H1 (cell line): Measurements from ENCODE around the gene EXOSC10. TPM values are rescaled to one million over a fixed set of nuclear protein-coding genes. Genes with fewer than 3 reads are reported as not detected.

Experiments used
- CTCF ChIA-PET: fragments of 300-600 bp; sonication (Branson Sonifier 250); formaldehyde crosslinking; loops from one replicate; lab custom pipeline; 2021; ENCODE audit not compliant: partially characterized antibody; lab: Charles Lee
- POLR2A ChIA-PET: fragments of 300-600 bp; sonication (Branson Sonifier 250); formaldehyde crosslinking; loops from one replicate; lab custom pipeline; 2021; ENCODE audit warnings: inconsistent platforms; ENCODE audit not compliant: partially characterized antibody; lab: Charles Lee
- DNase-seq, 2 experiments: peaks; one replicate each; pipeline versions ENCODE4 v3.0.0 to v3.0.0-alpha.2; 2010 to 2022; ENCODE audit warnings: low spot score in 2 of 2, low read depth in 1 of 2, mixed read lengths in 1 of 2
- FAIRE-seq: peaks from 2 replicates; lab custom pipeline; 2011; peaks lifted over from hg19 to GRCh38; lab: Jason Lieb, UNC
- H2AFZ ChIP-seq: 2 replicates; pipeline ENCODE4 v1.8.1; 2012; ENCODE audit warnings: low read length, inconsistent platforms
- H2AK5ac ChIP-seq: 2 replicates; pipeline ENCODE4 v1.6.1; 2013; ENCODE audit warnings: low read depth, low read length
- H2BK120ac ChIP-seq: replicated peaks from 2 replicates; pipeline ENCODE3; 2013; ENCODE audit warnings: low read depth, low read length, inconsistent platforms
- H2BK12ac ChIP-seq: 2 replicates; pipeline ENCODE4 v1.6.1; 2013; ENCODE audit warnings: low read depth, low read length
- H2BK15ac ChIP-seq: 2 replicates; pipeline ENCODE4 v1.6.1; 2013; ENCODE audit warnings: low read length
- H2BK20ac ChIP-seq: 2 replicates; pipeline ENCODE4 v1.6.1; 2013; ENCODE audit warnings: low read length
- H2BK5ac ChIP-seq: 2 replicates; pipeline ENCODE4 v1.6.1; 2013; ENCODE audit warnings: low read depth, low read length
- H3K14ac ChIP-seq: 2 replicates; pipeline ENCODE4 v1.6.1; 2013; ENCODE audit warnings: inconsistent platforms; ENCODE audit not compliant: insufficient read length
- H3K18ac ChIP-seq: 2 replicates; pipeline ENCODE4 v1.6.1; 2013; ENCODE audit warnings: low read length; ENCODE audit errors: extremely low read depth
- H3K23ac ChIP-seq: 2 replicates; pipeline ENCODE4 v1.6.1; 2013; ENCODE audit warnings: inconsistent platforms; ENCODE audit not compliant: insufficient read length
- H3K23me2 ChIP-seq: 2 replicates; pipeline ENCODE4 v1.6.1; 2013; ENCODE audit warnings: low read depth, low read length
- H3K27ac ChIP-seq: 2 replicates; pipeline ENCODE4 v1.6.1; 2011; ENCODE audit warnings: low read depth, low read length, inconsistent platforms
- H3K27me3 ChIP-seq, 4 experiments: replicated peaks in 1 of 4; 1 replicate in 1 of 4; 2 replicates in 3 of 4; pipeline versions ENCODE4 v1.6.1 to v1.8.1; 2011 to 2013; ENCODE audit warnings: low read length in 3 of 4, mild to moderate bottlenecking in 3 of 4, inconsistent platforms in 2 of 4, mixed read lengths in 2 of 4, moderate library complexity in 1 of 4; ENCODE audit not compliant: control insufficient read depth in 3 of 4, insufficient read depth in 3 of 4; ENCODE audit errors: extremely low read depth in 1 of 4
- H3K36me3 ChIP-seq, 4 experiments: 2 replicates each; pipeline versions ENCODE4 v1.6.1 to v1.8.1; 2011 to 2013; ENCODE audit warnings: mild to moderate bottlenecking in 4 of 4, low read length in 3 of 4, moderate library complexity in 2 of 4, control low read depth in 1 of 4, inconsistent platforms in 1 of 4; ENCODE audit not compliant: insufficient read depth in 4 of 4, control insufficient read depth in 2 of 4
- H3K4ac ChIP-seq: replicated peaks from 2 replicates; pipeline ENCODE3; 2013; ENCODE audit warnings: low read length, low read depth, mixed read lengths, inconsistent platforms; ENCODE audit not compliant: insufficient read length
- H3K4me1 ChIP-seq, 4 experiments: replicated peaks in 1 of 4; 1 replicate in 1 of 4; 2 replicates in 3 of 4; pipeline versions ENCODE4 v1.6.1 to v1.8.1; 2011 to 2013; ENCODE audit warnings: low read length in 3 of 4, inconsistent platforms in 2 of 4, mixed read lengths in 1 of 4; ENCODE audit not compliant: insufficient read depth in 4 of 4, control insufficient read depth in 3 of 4
- H3K4me2 ChIP-seq, 2 experiments: 2 replicates each; pipeline versions ENCODE4 v1.6.1 to v1.8.1; 2011 to 2013; ENCODE audit warnings: low read depth in 2 of 2, low read length in 2 of 2, control low read depth in 1 of 2, inconsistent platforms in 1 of 2, mild to moderate bottlenecking in 1 of 2; ENCODE audit not compliant: insufficient read depth in 1 of 2
- H3K4me3 ChIP-seq, 4 experiments: fragments of 200-600, 300-600 bp in 1 of 4; sonication (generic), shearing (Covaris generic), sonication (Bioruptor Twin) in 1 of 4; 2 replicates each; pipeline versions ENCODE4 v1.5.1 to v1.8.1; 2011 to 2016; ENCODE audit warnings: low read length in 4 of 4, low read depth in 3 of 4, control low read depth in 2 of 4, inconsistent platforms in 2 of 4, mild to moderate bottlenecking in 2 of 4, mixed read lengths in 1 of 4, moderate library complexity in 1 of 4; ENCODE audit not compliant: insufficient read depth in 2 of 4; ENCODE audit errors: extremely low read depth in 1 of 4
- H3K56ac ChIP-seq: replicated peaks from 2 replicates; pipeline ENCODE3; 2013; ENCODE audit warnings: low read depth, mild to moderate bottlenecking, mixed read lengths, low read length, inconsistent platforms; ENCODE audit not compliant: insufficient read length
- H3K79me1 ChIP-seq: 2 replicates; pipeline ENCODE4 v1.6.1; 2013; ENCODE audit warnings: low read depth, low read length, control low read depth
- H3K79me2 ChIP-seq, 2 experiments: 2 replicates each; pipeline versions ENCODE4 v1.6.1 to v1.8.1; 2012 to 2013; ENCODE audit warnings: low read length in 2 of 2, mild to moderate bottlenecking in 2 of 2, inconsistent platforms in 1 of 2; ENCODE audit not compliant: insufficient read depth in 2 of 2, control insufficient read depth in 1 of 2
- H3K9ac ChIP-seq, 4 experiments: replicated peaks in 1 of 4; 1 replicate in 1 of 4; 2 replicates in 3 of 4; pipeline versions ENCODE4 v1.6.1 to v1.8.1; 2011 to 2013; ENCODE audit warnings: low read depth in 3 of 4, low read length in 3 of 4, control low read depth in 2 of 4, mild to moderate bottlenecking in 2 of 4, moderate library complexity in 2 of 4, inconsistent platforms in 1 of 4; ENCODE audit errors: extremely low read depth in 1 of 4
- H3K9me3 ChIP-seq, 2 experiments: 2 replicates each; pipeline versions ENCODE4 v1.6.1 to v1.8.1; 2012 to 2013; ENCODE audit warnings: mild to moderate bottlenecking in 2 of 2, moderate library complexity in 2 of 2, control low read depth in 1 of 2, inconsistent platforms in 1 of 2, low read depth in 1 of 2, low read length in 1 of 2, mixed read lengths in 1 of 2; ENCODE audit not compliant: insufficient read depth in 2 of 2
- H4K20me1 ChIP-seq, 2 experiments: replicated peaks in 1 of 2; 2 replicates each; pipeline versions ENCODE3 to v1.8.1; 2011 to 2013; ENCODE audit warnings: inconsistent platforms in 2 of 2, low read length in 2 of 2, mild to moderate bottlenecking in 1 of 2; ENCODE audit not compliant: insufficient read depth in 2 of 2, control insufficient read depth in 1 of 2
- H4K5ac ChIP-seq: 2 replicates; pipeline ENCODE4 v1.6.1; 2013; ENCODE audit warnings: low read length, low read depth, mixed read lengths, inconsistent platforms; ENCODE audit not compliant: insufficient read length
- H4K8ac ChIP-seq: 2 replicates; pipeline ENCODE4 v1.8.0; 2013; ENCODE audit warnings: mild to moderate bottlenecking, moderate library complexity, low read length, inconsistent platforms; ENCODE audit not compliant: insufficient read depth; ENCODE audit errors: extremely low read depth
- H4K91ac ChIP-seq: replicated peaks from 2 replicates; pipeline ENCODE3; 2013; ENCODE audit warnings: low read length, mixed read lengths, inconsistent platforms; ENCODE audit not compliant: insufficient read length
- ATF3 ChIP-seq: IDR thresholded peaks from 2 replicates; pipeline ENCODE4 v1.6.1; 2011; ENCODE audit warnings: low read depth, mild to moderate bottlenecking, low read length; ENCODE audit not compliant: insufficient read depth
- CBX5 ChIP-seq: fragments of 300-800, 300-1000 bp; sonication (generic); IDR thresholded peaks from 2 replicates; pipeline ENCODE4 v1.7.1; 2016; ENCODE audit warnings: antibody characterized with exemption, low read length, low read depth
- CBX8 ChIP-seq: fragments of 300-800, 300-1000 bp; sonication (generic); IDR thresholded peaks from 2 replicates; pipeline ENCODE4 v1.7.1; 2016; ENCODE audit warnings: low read depth, low read length, borderline replicate concordance
- HDAC2 ChIP-seq, 2 experiments: fragments of 300-600 bp in 1 of 2; sonication (generic) in 1 of 2; IDR thresholded peaks; 2 replicates each; pipeline ENCODE4 v1.6.1; 2011 to 2012; ENCODE audit warnings: low read depth in 2 of 2, low read length in 2 of 2, mild to moderate bottlenecking in 2 of 2, moderate library complexity in 2 of 2, borderline replicate concordance in 1 of 2, inconsistent platforms in 1 of 2
- KDM1A ChIP-seq: fragments of 200-600, 300-600 bp; sonication (generic); IDR thresholded peaks from 2 replicates; pipeline ENCODE4 v1.7.1; 2016; ENCODE audit warnings: mild to moderate bottlenecking, low read length, borderline replicate concordance
- KDM4A ChIP-seq: IDR thresholded peaks from one replicate; pipeline ENCODE4 v1.7.1; 2012; ENCODE audit warnings: low read depth, mild to moderate bottlenecking, moderate library complexity, low read length, inconsistent platforms; ENCODE audit not compliant: severe bottlenecking
- MAX ChIP-seq: IDR thresholded peaks from 2 replicates; pipeline ENCODE4 v1.6.1; 2012; ENCODE audit warnings: inconsistent platforms
- PHF8 ChIP-seq: fragments of 200-600 bp; sonication (generic); conservative IDR thresholded peaks from 2 replicates; pipeline ENCODE4 v1.7.1; 2012; ENCODE audit warnings: low read depth, mild to moderate bottlenecking, inconsistent platforms, low read length, moderate library complexity
- POU5F1 ChIP-seq: IDR thresholded peaks from 2 replicates; pipeline ENCODE4 v1.6.1; 2011; ENCODE audit warnings: low read depth, mild to moderate bottlenecking, low read length, moderate library complexity
- SIRT6 ChIP-seq: IDR thresholded peaks from one replicate; pipeline ENCODE4 v1.7.1; 2012; ENCODE audit warnings: low read length, inconsistent platforms
- SP4 ChIP-seq: IDR thresholded peaks from 2 replicates; pipeline ENCODE4 v1.6.1; 2012; ENCODE audit warnings: low read length, inconsistent platforms
- TAF1 ChIP-seq: IDR thresholded peaks from 2 replicates; pipeline ENCODE4 v1.6.1; 2011; ENCODE audit warnings: mild to moderate bottlenecking, low read depth, low read length
- TBP ChIP-seq: IDR thresholded peaks from 2 replicates; pipeline ENCODE4 v1.6.1; 2011; ENCODE audit warnings: low read depth, low read length, improper control_type of control experiment
- YY1 ChIP-seq: IDR thresholded peaks from 2 replicates; pipeline ENCODE4 v1.6.1; 2011; ENCODE audit warnings: low read depth, mild to moderate bottlenecking, low read length
- WGBS, 2 experiments: shearing (Covaris generic) in 1 of 2; methylation state at CpG; one replicate each; pipeline versions ENCODE4 v1.1.6 to v1.1.7; 2013 to 2015; ENCODE audit warnings: low lambda C conversion rate in 2 of 2, mixed read lengths in 2 of 2, inconsistent platforms in 1 of 2, low coverage in 1 of 2, missing lambda C conversion rate in 1 of 2; ENCODE audit not compliant: insufficient replicate concordance in 2 of 2, insufficient coverage in 1 of 2, insufficient read length in 1 of 2; ENCODE audit errors: extremely low coverage in 1 of 2, missing lambda C conversion rate in 1 of 2; 5-methylcytosine and 5-hydroxymethylcytosine counted together
- polyA plus RNA-seq, 7 experiments: library from polyadenylated mRNA; depleted of rRNA in 3 of 7; stranded (reverse) in 5 of 7; unstranded in 2 of 7; fragments of >200 nt in 5 of 7; fragments of 200-250 nt in 2 of 7; gene quantifications; 1 replicate in 5 of 7; 2 replicates in 1 of 7; 4 replicates in 1 of 7; pipeline versions ENCODE4 v1.2.1 to v1.2.3, GENCODE V29; 2011 to 2013; ENCODE audit warnings: missing spikeins in 2 of 7, mixed read lengths in 2 of 7
- total RNA-seq: library from RNA; stranded (reverse); fragmentation: NEBNext Ultra II Directional; extraction: Animal tissue kit (Norgen Biotek cat#: 25700); gene quantifications from 2 replicates; pipeline ENCODE4 v1.2.1, GENCODE V29; 2021

EXOSC10 gene
- total and polyA plus RNA-seq, 2 of the 8 experiments (the other 6 are each of a cell fraction or from before 2014, with no cell fraction given), result 57.9 to 86.1 TPM

DNA sequence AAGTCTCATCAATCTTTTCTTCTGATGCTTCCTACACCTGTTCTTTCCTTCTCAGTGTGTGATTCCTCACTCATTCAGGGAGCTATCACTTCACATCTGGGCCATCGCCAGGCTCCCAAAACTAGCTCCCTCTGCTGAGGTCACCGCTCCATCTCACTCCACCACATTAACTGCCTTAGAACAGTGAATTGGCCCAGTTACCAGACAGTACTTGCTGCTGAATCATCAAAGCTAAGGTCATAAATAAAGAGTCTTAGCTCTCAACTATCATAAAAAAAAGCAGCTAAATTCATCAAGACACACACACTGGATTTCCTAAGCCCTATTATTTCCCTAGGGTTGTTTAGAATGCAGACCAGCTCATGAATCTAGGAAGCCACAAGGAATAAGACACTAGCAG, 21.0 kb downstream of the EXOSC10 start:
- Histone ChIP-seq H4K20me1 (peaks cover 0 to 7% of the 10 kb centered on the region in 2 experiments), H4K8ac (no peak overlapping the region), H3K18ac (no peak overlapping the region), H3K56ac (no peak overlapping the region), H3K27me3 (no peaks in the 10 kb centered on the region), H3K14ac (no peak overlapping the region), H2BK20ac (no peak overlapping the region), H2AFZ (no peak overlapping the region), H3K4me2 (no peak overlapping the region), H3K4ac (no peak overlapping the region), H4K91ac (no peak overlapping the region), H3K4me1 (no peaks in the 10 kb centered on the region), H2BK120ac (no peak overlapping the region), H3K9ac (no peak overlapping the region), H2BK15ac (no peak overlapping the region), H3K4me3 (no peak overlapping the region), H3K79me2 (no peaks in the 10 kb centered on the region), H3K27ac (no peak overlapping the region), H2AK5ac (no peak overlapping the region), H3K23me2 (no peaks in the 10 kb centered on the region; the same call in 1 of the 2 replicates), H3K79me1 (no peaks in the 10 kb centered on the region), H3K36me3 (peaks cover 35 to 86% (median 75%) of the 10 kb centered on the region in 4 experiments), H3K9me3 (no peaks in the 10 kb centered on the region), H2BK5ac (no peak overlapping the region), H3K23ac (no peak overlapping the region), H2BK12ac (no peak overlapping the region), H4K5ac (no peak overlapping the region)
- FAIRE-seq (no peak), DNase-seq (no peak)
- ChIA-PET POLR2A (interaction anchor here (1.2 to 3.1 kb wide), 3 partner anchors 8 to 21 kb away, joined by 3 to 11 read pairs (median 4); partner anchors contain the start of gene EXOSC10), CTCF (interaction anchor here (0.6 to 7.0 kb wide), 4 partner anchors 9 to 58 kb away, joined by 3 to 46 read pairs (median 8); no protein-coding TSS in a partner anchor)
- WGBS, 2 experiments, result 90% methylated on average over 2 of the region's 2 CpGs; no CpG with 5 or more reads in 1 of the 2 experiments
- TF ChIP-seq HDAC2 (IDR thresholded peaks at IDR 0.05; ENCODE audit: borderline replicate concordance in 1 of 2, low read depth in 2 of 2, low read length in 2 of 2), result no peak
- TF ChIP-seq YY1, result no peak
- TF ChIP-seq TAF1, result no peak
- no peak for TF ChIP-seq MAX
- no peak for TF ChIP-seq PHF8
- TF ChIP-seq CBX8, result no peak
- no peak for TF ChIP-seq POU5F1
- no peak for TF ChIP-seq SP4
- TF ChIP-seq TBP, result no peak
- TF ChIP-seq CBX5, result no peak
- no peak for TF ChIP-seq KDM4A
- TF ChIP-seq SIRT6, result no peak
- no peak for TF ChIP-seq KDM1A
- no peak for TF ChIP-seq ATF3
